ENCODE data around the gene SLC6A20. TPM values are rescaled to one million over a fixed set of nuclear protein-coding genes. Genes with fewer than 3 reads are reported as not detected.

SLC6A20 gene
- total RNA-seq, 1 donor, result not detected

- no peak for DNase-seq (ENCODE audit: low read depth)
- H3K4me3 ChIP-seq (ENCODE audit: low read depth, low read length), result no peak overlapping the region
- TF ChIP-seq CTCF (IDR thresholded peaks at IDR 0.05; ENCODE audit: insufficient read depth, low read depth, low read length), result no peak
These were observed 42.1 kb upstream of the SLC6A20 start for GRCh38 chr3:45838466-45838865.

GRCh38 chr3:45832699-45833098 is 36.4 kb upstream of the SLC6A20 start:
- TF ChIP-seq CTCF (IDR thresholded peaks at IDR 0.05; ENCODE audit: insufficient read depth, low read depth, low read length), result peak; percentile 3
- peak; percentile 25 for DNase-seq (ENCODE audit: low read depth)
- no peak overlapping the region for H3K4me3 ChIP-seq (ENCODE audit: low read depth, low read length)

GRCh38 chr3:45830121-45830520 is 33.8 kb upstream of the SLC6A20 start:
- no peak for DNase-seq (ENCODE audit: low read depth)
- TF ChIP-seq CTCF (IDR thresholded peaks at IDR 0.05; ENCODE audit: insufficient read depth, low read depth, low read length), result no peak
- no peak overlapping the region for H3K4me3 ChIP-seq (ENCODE audit: low read depth, low read length)

- TF ChIP-seq CTCF (IDR thresholded peaks at IDR 0.05; ENCODE audit: insufficient read depth, low read depth, low read length), result no peak
- no peak overlapping the region for H3K4me3 ChIP-seq (ENCODE audit: low read depth, low read length)
- DNase-seq (ENCODE audit: low read depth), result no peak
These were observed 30.6 kb upstream of the SLC6A20 start for GRCh38 chr3:45826908-45827307.

- TF ChIP-seq CTCF (IDR thresholded peaks at IDR 0.05; ENCODE audit: insufficient read depth, low read depth, low read length), result no peak
- no peak for DNase-seq (ENCODE audit: low read depth)
- no peak overlapping the region for H3K4me3 ChIP-seq (ENCODE audit: low read depth, low read length)
These were observed 30.0 kb upstream of the SLC6A20 start for GRCh38 chr3:45826321-45826720.

GRCh38 chr3:45821127-45821526 is 24.8 kb upstream of the SLC6A20 start:
- TF ChIP-seq CTCF (IDR thresholded peaks at IDR 0.05; ENCODE audit: insufficient read depth, low read depth, low read length), result no peak
- H3K4me3 ChIP-seq (ENCODE audit: low read depth, low read length), result no peak overlapping the region
- no peak for DNase-seq (ENCODE audit: low read depth)

GRCh38 chr3:45819543-45819942 is 23.2 kb upstream of the SLC6A20 start:
- no peak overlapping the region for H3K4me3 ChIP-seq (ENCODE audit: low read depth, low read length)
- DNase-seq (ENCODE audit: low read depth), result no peak
- no peak for TF ChIP-seq CTCF (IDR thresholded peaks at IDR 0.05; ENCODE audit: insufficient read depth, low read depth, low read length)

Measured in fibroblast of villous mesenchyme (primary cell).